Measurements from ENCODE around the gene MEGF9. TPM values are rescaled to one million over a fixed set of nuclear protein-coding genes. Genes with fewer than 3 reads are reported as not detected.

Gene MEGF9
- total RNA-seq, 1 experiment from 2014 or later: 35.7 TPM

DNA sequence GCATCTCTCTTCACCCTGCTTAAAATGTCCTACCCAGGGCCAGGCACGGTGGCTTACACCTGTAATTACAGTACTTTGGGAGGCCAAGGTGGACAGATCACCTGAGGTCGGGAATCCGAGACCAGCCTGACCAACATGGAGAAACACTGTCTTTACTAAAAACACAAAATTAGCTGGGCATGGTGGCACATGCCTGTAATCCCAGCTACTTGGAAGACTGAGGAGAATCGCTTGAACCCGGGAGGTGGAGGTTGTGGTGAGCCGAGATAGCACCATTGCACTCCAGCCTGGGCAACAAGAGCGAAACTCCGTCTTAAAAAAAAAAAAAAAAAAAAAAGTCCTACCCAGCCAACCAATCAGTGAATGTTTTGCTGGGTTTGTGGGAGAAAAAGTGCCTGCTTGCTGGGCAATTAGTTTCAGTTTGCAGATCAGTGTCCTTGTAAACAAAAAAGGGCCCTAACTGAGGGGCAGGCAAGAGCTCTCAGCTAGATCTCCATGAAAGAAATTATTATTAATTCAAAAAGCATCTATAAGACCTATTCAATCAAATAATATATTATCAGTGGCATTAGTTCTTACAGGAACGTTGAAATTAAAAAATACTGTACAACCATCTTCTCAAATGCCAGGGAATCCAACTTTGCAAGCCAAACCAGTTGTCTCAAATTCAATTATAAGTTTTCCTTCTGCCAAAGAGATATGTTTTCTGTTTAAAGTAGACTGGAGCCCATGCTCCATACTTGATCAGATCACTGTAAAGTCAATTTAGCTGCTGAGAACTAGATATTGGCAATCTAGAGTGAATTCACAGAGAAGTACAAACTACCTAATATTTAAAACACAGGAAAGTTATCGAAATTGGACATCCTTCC, 3.9 kb downstream of the MEGF9 start:
- H3K36me3 ChIP-seq (ENCODE audit: low read depth): peaks cover 9% of the 10 kb centered on the region
- H3K4me3 ChIP-seq: peak overlapping the region; percentile 75
- peaks cover 25% of the 10 kb centered on the region for H3F3A ChIP-seq (ENCODE audit: insufficient read depth, low read depth)
- peak overlapping the region; percentile 63 for H3K27ac ChIP-seq
- CTCF ChIA-PET: interaction anchor here (0.7 kb wide), 3 partner anchors 100 to 559 kb away, joined by 4 to 10 read pairs (median 7); no protein-coding TSS in a partner anchor
- DNase-seq: peak; percentile 56 to 69
- peak overlapping the region; percentile 82 for H2AFZ ChIP-seq
- intact Hi-C loops (cut with micrococcal nuclease; ENCODE audit: unreplicated experiment): loop anchor here (1.0 kb wide), 2 partner anchors 26 to 55 kb away; no protein-coding TSS in a partner anchor
- peaks cover 69% of the 10 kb centered on the region for H3K4me1 ChIP-seq (replicated peaks; ENCODE audit: insufficient read depth)
- H3K79me2 ChIP-seq (ENCODE audit: low read depth): peaks cover 86% of the 10 kb centered on the region
- H3K4me2 ChIP-seq: peak overlapping the region; percentile 91
- no peak for TF ChIP-seq EZH2 (IDR thresholded peaks at IDR 0.05; ENCODE audit: low read depth)
- TF ChIP-seq, protein P1, sequence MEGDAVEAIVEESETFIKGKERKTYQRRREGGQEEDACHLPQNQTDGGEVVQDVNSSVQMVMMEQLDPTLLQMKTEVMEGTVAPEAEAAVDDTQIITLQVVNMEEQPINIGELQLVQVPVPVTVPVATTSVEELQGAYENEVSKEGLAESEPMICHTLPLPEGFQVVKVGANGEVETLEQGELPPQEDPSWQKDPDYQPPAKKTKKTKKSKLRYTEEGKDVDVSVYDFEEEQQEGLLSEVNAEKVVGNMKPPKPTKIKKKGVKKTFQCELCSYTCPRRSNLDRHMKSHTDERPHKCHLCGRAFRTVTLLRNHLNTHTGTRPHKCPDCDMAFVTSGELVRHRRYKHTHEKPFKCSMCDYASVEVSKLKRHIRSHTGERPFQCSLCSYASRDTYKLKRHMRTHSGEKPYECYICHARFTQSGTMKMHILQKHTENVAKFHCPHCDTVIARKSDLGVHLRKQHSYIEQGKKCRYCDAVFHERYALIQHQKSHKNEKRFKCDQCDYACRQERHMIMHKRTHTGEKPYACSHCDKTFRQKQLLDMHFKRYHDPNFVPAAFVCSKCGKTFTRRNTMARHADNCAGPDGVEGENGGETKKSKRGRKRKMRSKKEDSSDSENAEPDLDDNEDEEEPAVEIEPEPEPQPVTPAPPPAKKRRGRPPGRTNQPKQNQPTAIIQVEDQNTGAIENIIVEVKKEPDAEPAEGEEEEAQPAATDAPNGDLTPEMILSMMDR (conservative IDR thresholded peaks at IDR 0.05): no peak
- H3K9me3 ChIP-seq (ENCODE audit: insufficient read depth, low read depth): no peaks in the 10 kb centered on the region
- POLR2A ChIA-PET (ENCODE audit: unreplicated experiment): interaction anchor here (0.7 kb wide), 1 partner anchor 27 kb away, joined by 19 read pairs; no protein-coding TSS in a partner anchor
- BruUV-seq (replicated peaks): no TSS peak
- H3K9me2 ChIP-seq (ENCODE audit: insufficient read depth): no peaks in the 10 kb centered on the region
- no peaks in the 10 kb centered on the region for H3K27me3 ChIP-seq (ENCODE audit: insufficient read depth, low read depth)
- peaks cover 3% of the 10 kb centered on the region; the same call in 1 of the 2 replicates for H4K20me1 ChIP-seq (ENCODE audit: insufficient read depth)

DNA sequence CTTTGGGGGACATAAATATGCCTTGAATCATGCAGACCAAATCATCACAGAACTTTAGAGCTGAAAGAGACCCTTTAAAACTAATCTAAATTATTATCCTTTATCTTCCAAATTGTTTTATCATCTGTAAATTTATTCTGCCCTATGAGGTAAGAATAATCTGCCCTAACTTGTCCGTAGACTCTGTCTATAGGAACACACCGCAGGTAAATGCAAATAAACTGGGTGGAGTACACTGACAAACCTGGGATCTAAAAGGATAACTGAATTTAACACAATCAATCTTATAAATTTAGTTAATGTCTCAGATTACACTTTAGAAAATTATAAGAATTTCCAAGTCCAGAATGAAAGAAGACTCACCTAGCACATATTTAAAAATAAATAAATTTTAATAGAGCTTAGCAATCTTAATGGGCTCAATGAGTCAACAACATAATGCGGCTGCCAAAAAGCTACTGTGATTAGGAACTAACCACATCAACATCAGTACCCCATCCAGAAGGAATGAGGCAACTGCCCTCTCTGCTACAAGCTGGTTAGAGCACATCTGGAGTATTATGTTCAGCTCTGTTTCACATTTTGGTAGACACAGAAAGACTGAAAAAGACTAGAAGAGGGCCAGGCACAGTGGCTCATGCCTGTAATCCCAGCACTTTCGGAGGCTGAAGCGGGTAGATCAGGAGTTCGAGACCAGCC, 5.6 kb downstream of the MEGF9 start:
- H3K4me3 ChIP-seq: no peak overlapping the region
- no peak overlapping the region for H2AFZ ChIP-seq
- intact Hi-C loops (cut with micrococcal nuclease; ENCODE audit: unreplicated experiment): no loop called here
- no peaks in the 10 kb centered on the region for H3K27me3 ChIP-seq (ENCODE audit: insufficient read depth, low read depth)
- H3K9me3 ChIP-seq (ENCODE audit: insufficient read depth, low read depth): no peaks in the 10 kb centered on the region
- CTCF ChIA-PET: interaction anchor here (0.6 kb wide), 1 partner anchor 579 kb away, joined by 5 read pairs; no protein-coding TSS in a partner anchor
- peaks cover 66% of the 10 kb centered on the region for H3K4me1 ChIP-seq (replicated peaks; ENCODE audit: insufficient read depth)
- POLR2A ChIA-PET (ENCODE audit: unreplicated experiment): interaction anchor here (0.7 kb wide), 1 partner anchor 48 kb away, joined by 5 read pairs; no protein-coding TSS in a partner anchor
- H3K79me2 ChIP-seq (ENCODE audit: low read depth): peaks cover 100% of the 10 kb centered on the region
- peak overlapping the region; percentile 91 for H3K4me2 ChIP-seq
- H3F3A ChIP-seq (ENCODE audit: insufficient read depth, low read depth): peaks cover 17% of the 10 kb centered on the region
- BruUV-seq (replicated peaks): no TSS peak
- peaks cover 3% of the 10 kb centered on the region; the same call in 1 of the 2 replicates for H4K20me1 ChIP-seq (ENCODE audit: insufficient read depth)
- H3K27ac ChIP-seq: 0 out of 2 replicates have a peak overlapping the region, but pooled peaks have one; percentile 63
- DNase-seq: no peak
- TF ChIP-seq, protein P1 (conservative IDR thresholded peaks at IDR 0.05): no peak
- no peak for TF ChIP-seq EZH2 (IDR thresholded peaks at IDR 0.05; ENCODE audit: low read depth)
- no peaks in the 10 kb centered on the region for H3K9me2 ChIP-seq (ENCODE audit: insufficient read depth)
- peaks cover 16% of the 10 kb centered on the region for H3K36me3 ChIP-seq (ENCODE audit: low read depth)

DNA sequence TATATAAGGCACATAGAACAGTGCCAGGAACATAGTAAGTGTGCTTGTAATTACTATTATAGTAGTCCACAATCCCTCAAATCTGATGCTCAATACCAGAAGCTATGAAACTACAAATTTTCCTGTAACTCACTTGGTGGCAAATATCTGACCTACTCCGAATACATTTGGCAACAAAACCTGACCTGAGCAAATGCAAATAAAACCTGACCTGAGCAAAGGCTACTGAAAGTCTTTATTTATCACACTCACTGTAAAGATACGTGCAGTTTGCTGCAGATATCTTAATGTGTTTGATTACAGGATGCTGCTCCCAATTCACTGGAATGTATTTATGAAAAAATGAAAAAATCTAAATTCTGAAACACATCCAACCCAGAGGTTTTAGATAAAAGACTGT, 7.1 kb downstream of the MEGF9 start:
- Histone ChIP-seq H3K27me3 (ENCODE audit: insufficient read depth, low read depth) (no peaks in the 10 kb centered on the region), H3K79me2 (ENCODE audit: low read depth) (peaks cover 99% of the 10 kb centered on the region), H3K9me3 (ENCODE audit: insufficient read depth, low read depth) (no peaks in the 10 kb centered on the region), H3K27ac (no peak overlapping the region), H3K36me3 (ENCODE audit: low read depth) (peaks cover 25% of the 10 kb centered on the region), H3K4me2 (no peak overlapping the region), H3F3A (ENCODE audit: insufficient read depth, low read depth) (peaks cover 24% of the 10 kb centered on the region), H3K4me1 (replicated peaks; ENCODE audit: insufficient read depth) (peaks cover 78% of the 10 kb centered on the region), H3K9me2 (ENCODE audit: insufficient read depth) (no peaks in the 10 kb centered on the region), H3K4me3 (no peak overlapping the region), H2AFZ (no peak overlapping the region), H4K20me1 (ENCODE audit: insufficient read depth) (no peaks in the 10 kb centered on the region)
- no peak for DNase-seq
- POLR2A ChIA-PET (ENCODE audit: unreplicated experiment): no interaction called here
- no peak for TF ChIP-seq EZH2 (IDR thresholded peaks at IDR 0.05; ENCODE audit: low read depth)
- TF ChIP-seq, protein P1 (conservative IDR thresholded peaks at IDR 0.05): no peak
- intact Hi-C loops (cut with micrococcal nuclease; ENCODE audit: unreplicated experiment): no loop called here
- no TSS peak for BruUV-seq (replicated peaks)
- CTCF ChIA-PET: no interaction called here

All from PC-9 (cell line).